GM18519 (cell line): Measurements from ENCODE around the gene HTT.
"Not testable (repeated sequence)": the region's sequence is repeated elsewhere in the genome, so short reads cannot be mapped to it uniquely, and the experiment has no call there.

Experiments
- ATAC-seq: cut with Tn5 transposase; IDR thresholded peaks from one replicate; pipeline ENCODE4 v1.9.1; 2021; ENCODE audit warnings: mild to moderate bottlenecking, moderate library complexity; ENCODE audit not compliant: unreplicated experiment, low FRiP score

Gene HTT

GRCh38 chr4:3044870-3045819 lies 29.3 kb upstream of the HTT start:
- ATAC-seq, result no peak

- ATAC-seq, result no peak
Observed at GRCh38 chr4:3046162-3046561, 28.3 kb upstream of the HTT start.

GRCh38 chr4:3046623-3047022 lies 27.9 kb upstream of the HTT start:
- no peak for ATAC-seq

- ATAC-seq, result peak; percentile 52
Observed at GRCh38 chr4:3047464-3048286, 26.8 kb upstream of the HTT start.

GRCh38 chr4:3051141-3051897 lies 23.2 kb upstream of the HTT start:
- not testable (repeated sequence) for ATAC-seq

GRCh38 chr4:3054169-3054759 lies 20.2 kb upstream of the HTT start:
- ATAC-seq, result no peak

GRCh38 chr4:3059943-3060342 lies 14.5 kb upstream of the HTT start:
- no peak for ATAC-seq

- ATAC-seq, result no peak
Observed at GRCh38 chr4:3060946-3061345, 13.5 kb upstream of the HTT start.

- ATAC-seq, result no peak
Observed at GRCh38 chr4:3062471-3062870, 12.0 kb upstream of the HTT start.

- ATAC-seq, result no peak
Observed at GRCh38 chr4:3065551-3065950, 8.9 kb upstream of the HTT start.

GRCh38 chr4:3066836-3067400 lies 7.6 kb upstream of the HTT start:
- no peak for ATAC-seq

GRCh38 chr4:3067473-3068001 lies 6.9 kb upstream of the HTT start:
- no peak for ATAC-seq

- ATAC-seq, result no peak
Observed at GRCh38 chr4:3069661-3070199, 4.8 kb upstream of the HTT start.

- ATAC-seq, result no peak
Observed at GRCh38 chr4:3070709-3071500, 3.6 kb upstream of the HTT start.

GRCh38 chr4:3071811-3072210 lies 2.7 kb upstream of the HTT start:
- ATAC-seq, result no peak

GRCh38 chr4:3073158-3074077 lies 1.1 kb upstream of the HTT start:
- ATAC-seq, result no peak

GRCh38 chr4:3074846-3075651 lies 568 bp downstream of the HTT start:
- no peak for ATAC-seq
